H54 (cell line): Measurements from ENCODE around the gene CES5A.
"Not testable (repeated sequence)": the region's sequence is repeated elsewhere in the genome, so short reads cannot be mapped to it uniquely, and the experiment has no call there.

ENCODE experiments used
- DNase-seq: peaks from one replicate; pipeline ENCODE4 v3.0.0; 2011; ENCODE audit warnings: low spot score, mixed read lengths; ENCODE audit not compliant: insufficient read length
- FAIRE-seq: peaks from 3 replicates; lab custom pipeline; 2011; peaks lifted over from hg19 to GRCh38; lab: Jason Lieb, UNC
- POLR2A ChIP-seq: IDR thresholded peaks from 2 replicates; pipeline ENCODE4 v1.6.1; 2011; ENCODE audit warnings: low read depth, mild to moderate bottlenecking, low read length

CES5A gene

DNA sequence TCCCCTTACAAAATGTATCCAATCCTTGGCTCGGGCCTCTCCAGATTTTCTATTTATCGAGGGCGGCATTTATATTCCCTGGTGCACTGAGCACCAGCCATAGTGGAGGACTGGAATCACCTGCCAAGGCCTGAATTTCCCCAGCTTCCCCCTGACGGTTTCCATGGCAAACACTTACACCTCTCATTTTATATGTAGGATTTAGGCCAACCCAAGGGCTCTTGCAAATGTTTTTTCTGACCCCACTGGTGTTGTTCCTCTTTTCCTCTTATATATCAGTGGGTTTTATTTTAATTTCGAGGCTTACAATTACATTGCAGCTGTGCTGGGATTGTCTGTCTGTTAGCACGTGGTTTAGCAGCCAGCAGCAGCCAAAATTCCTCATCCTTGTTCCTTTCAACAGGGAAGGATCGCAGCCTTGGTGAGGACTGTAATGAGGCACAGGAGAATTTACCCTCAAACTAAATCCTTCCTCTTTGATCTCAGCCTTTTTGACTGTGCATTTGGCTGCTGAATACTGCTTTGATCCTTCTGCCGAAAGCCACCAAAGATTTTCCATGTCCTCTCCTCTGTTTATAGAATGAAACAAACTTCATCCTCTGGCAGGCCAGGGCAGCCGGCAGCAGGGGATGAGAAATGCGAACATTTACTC, 26.5 kb upstream of the CES5A start:
- no peak for FAIRE-seq
- no peak for DNase-seq
- no peak for TF ChIP-seq POLR2A

DNA sequence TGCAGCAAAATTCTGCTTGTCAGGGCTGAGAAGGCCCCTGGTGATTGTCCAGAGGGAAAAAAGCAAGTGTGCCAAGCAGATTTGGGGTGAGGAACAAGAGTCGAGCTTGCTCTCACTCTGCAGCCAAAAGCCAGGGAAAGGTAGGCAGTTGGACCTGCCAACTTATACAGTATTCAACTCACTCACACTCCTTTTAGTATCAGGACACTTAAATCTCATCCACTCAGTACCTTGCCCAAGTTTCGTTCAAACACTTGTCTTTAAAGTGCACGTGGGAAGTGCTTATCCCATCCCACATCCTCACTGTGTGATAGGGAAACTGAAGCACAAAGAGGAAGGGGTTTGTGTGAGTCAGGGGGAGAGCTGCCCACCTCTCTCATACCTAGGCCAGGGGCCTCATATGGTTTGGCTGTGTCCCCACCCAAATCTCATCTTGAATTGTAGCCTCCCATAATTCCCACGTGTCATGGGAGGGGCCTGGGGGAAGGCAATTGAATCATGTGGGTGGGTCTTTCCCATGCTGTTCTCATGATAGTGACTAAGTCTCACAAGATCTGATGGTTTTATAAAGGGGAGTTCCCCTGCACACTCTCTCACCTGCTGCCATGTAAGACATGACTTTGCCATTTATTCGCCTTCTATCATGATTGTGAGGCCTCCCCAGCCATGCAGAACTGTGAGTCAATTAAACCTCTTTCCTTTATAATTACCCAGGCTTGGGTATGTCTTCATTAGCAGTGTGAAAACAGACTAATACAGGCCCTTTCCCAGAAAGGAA, 25.6 kb upstream of the CES5A start:
- FAIRE-seq (no peak), DNase-seq (no peak)

DNA sequence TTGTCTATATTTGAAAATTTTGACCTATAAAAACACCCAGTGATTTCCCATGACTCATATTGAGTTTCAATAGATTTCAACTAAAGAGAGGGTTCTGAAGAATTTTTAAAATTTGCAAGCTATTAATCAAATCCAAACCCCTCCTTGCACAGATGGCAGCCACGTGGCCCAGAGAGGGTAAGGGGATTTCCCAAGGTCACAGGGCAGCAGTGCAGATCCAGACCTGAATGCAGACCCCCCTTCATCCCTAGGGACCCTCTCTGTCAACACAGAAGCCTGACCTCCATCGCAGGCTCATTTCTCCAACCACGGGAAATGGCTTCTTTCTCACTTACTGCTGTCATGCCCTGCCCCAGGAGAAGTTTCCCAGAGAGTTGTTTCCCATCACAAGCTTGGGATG, 24.7 kb upstream of the CES5A start:
- DNase-seq: no peak
- no peak for FAIRE-seq
- no peak for TF ChIP-seq POLR2A

More for the DNA sequence above, 25.6 kb upstream of the CES5A start:
- no peak for TF ChIP-seq POLR2A

DNA sequence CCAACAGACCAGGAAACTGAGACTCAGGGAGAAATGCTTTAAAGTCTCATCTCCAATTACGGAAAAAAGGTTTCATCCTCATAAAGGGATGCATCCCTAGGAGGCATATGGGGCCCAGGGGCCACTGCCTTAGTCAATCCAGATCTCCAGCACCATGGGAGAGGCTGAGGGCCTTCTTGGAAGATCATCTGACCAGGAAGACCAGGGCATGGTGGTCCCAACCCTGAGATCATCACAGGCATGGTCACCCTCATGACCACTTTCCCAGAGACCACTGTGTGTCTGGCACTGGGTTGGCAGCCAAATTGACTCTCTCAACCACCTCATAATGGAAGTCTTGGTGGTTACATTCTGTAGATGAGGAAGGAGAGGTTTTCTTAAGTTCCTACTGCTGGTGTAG, 23.4 kb upstream of the CES5A start:
- no peak for FAIRE-seq

DNA sequence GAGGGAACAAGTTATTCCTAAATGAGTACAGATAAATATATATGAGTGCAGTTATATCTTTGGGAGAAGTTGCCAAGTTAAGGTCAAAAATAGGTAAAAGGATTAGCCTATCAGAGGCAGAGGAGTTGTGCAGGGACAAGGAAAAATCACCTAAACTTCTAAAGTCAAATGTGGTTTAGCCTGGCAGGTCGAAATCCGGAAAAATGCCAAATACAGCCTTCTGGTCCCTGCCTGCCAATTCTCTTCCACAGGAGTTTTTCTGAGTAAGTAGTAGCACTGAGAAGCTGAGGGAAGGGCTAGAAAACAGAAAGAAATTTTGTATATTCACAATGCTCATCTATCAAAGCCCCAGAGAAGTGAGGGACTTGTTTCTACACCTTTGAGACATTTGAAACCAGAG, 17.6 kb upstream of the CES5A start:
- DNase-seq: no peak
- TF ChIP-seq POLR2A: no peak
- FAIRE-seq: no peak

More for the DNA sequence above, 23.4 kb upstream of the CES5A start:
- no peak for DNase-seq
- no peak for TF ChIP-seq POLR2A

DNA sequence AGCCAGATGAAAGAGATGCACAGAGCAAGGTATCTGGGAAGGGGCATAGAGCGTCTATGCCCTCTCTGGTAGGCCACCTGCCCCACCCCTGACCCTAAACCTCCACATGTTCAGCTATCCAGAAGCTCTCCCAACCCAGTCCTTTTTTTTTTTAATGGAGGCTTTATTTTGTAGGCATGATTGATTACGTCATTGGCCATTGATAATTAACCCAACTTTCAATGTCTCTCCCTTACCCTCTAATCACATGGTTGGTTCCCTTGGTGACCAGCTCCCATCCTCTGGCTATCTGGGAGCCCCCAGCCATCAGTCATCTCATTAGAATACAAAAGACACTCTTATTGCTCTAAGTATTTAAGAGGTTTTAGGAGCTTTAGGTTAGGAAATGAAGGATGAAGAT, 14.3 kb upstream of the CES5A start:
- FAIRE-seq (no peak), DNase-seq (no peak)
- TF ChIP-seq POLR2A: no peak

- TF ChIP-seq POLR2A: no peak
- no peak for DNase-seq
- no peak for FAIRE-seq
These were observed 13.4 kb upstream of the CES5A start for GRCh38 chr16:55888546-55888945.

DNA sequence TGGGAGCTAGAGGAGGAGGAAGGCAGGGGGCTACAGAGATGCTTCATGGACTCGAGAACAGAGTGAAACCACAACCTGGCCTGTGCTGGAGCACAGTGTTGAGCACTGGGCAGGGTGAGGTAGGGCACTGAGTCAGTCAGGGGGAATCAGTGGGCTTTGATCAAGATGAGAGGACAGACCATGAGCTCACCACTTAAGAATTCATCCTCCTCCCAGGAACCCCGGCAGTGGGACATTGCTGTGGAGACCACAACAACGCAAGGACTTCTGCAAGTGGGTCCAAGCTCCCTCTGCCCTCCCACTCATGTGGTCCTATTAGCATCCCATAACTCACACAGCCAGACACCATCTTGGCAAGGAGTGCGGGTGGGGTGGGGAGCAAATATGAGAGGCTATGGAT, 1.7 kb upstream of the CES5A start:
- no peak for DNase-seq
- FAIRE-seq: no peak
- TF ChIP-seq POLR2A: no peak

DNA sequence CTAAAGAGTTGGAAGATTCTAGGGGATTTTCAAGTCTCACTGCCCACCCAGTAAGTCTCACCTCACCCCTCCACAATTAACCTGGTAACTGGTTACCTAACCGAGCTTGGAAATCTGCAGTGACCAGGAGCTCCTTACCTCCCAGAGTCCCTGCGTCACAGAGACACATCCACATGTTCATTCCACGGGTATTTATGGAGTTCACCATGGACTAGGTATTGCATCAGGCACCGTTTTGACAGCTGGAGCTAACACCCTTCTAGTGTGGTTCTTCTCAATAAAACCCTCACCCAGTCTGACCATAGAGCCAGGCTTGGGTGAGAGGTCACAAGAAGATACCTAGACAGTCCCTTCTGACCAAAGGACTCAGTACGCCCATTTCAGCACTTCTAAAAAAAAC, 2.1 kb downstream of the CES5A start:
- no peak for TF ChIP-seq POLR2A
- FAIRE-seq: no peak
- DNase-seq: no peak

GRCh38 chr16:55872130-55872529, 3.0 kb downstream of the CES5A start:
- DNase-seq (no peak), FAIRE-seq (no peak)
- TF ChIP-seq POLR2A: no peak

DNA sequence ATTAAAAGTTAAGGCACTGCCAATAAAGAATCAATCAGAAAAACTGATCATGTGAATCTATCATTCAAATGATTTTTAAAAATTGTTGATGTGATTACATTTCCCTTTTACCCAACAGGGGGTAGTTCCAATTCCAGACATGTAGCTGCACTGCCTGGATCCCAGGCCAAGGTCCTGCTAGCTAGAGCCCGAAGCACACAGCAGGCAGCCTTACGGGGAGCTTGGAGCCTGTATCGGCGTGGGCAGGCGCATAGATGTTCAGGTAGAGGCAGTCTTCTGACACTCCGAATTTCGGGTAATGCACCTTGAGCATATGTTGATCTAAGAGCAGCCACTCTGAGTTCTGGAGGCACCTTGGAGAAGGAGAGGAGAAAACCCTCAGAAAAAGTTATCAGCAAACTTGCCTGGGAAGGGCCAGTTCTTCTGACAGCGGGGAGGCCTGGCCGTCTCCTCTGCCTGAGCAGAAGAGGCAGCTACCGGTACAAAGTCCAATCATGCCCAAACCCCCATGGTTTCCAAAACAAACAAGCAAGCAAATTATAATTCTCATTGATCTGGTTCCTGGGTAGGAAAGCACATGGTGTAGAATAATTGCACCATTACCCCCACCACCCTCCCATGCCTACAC, 3.6 kb downstream of the CES5A start:
- TF ChIP-seq POLR2A: no peak
- FAIRE-seq: no peak
- no peak for DNase-seq

DNA sequence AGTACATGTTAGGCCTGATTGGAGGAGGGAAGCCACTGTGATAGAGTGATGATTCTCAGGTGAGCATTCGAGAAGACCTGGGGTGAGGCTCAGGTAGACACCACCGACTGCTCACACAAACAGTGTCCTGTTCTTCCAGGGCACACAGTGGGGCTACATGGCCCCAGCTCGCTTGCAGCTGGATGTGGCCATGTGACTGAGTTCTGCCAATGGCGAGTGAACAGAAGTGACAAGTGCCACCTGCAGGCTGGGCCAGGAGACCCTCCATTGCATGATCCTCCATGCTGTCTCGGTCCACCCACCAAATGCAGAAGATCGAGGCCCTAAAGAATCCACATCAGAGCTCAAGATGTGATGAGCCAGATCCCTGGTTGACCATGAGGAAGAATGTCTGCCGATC, 6.2 kb downstream of the CES5A start:
- DNase-seq: no peak
- FAIRE-seq: no peak
- TF ChIP-seq POLR2A: no peak

- no peak for DNase-seq
- no peak for FAIRE-seq
- no peak for TF ChIP-seq POLR2A
These were observed 7.0 kb downstream of the CES5A start for GRCh38 chr16:55868137-55868536.

- no peak for FAIRE-seq
- DNase-seq: no peak
- no peak for TF ChIP-seq POLR2A
These were observed 13.9 kb downstream of the CES5A start for GRCh38 chr16:55861288-55861687.

DNA sequence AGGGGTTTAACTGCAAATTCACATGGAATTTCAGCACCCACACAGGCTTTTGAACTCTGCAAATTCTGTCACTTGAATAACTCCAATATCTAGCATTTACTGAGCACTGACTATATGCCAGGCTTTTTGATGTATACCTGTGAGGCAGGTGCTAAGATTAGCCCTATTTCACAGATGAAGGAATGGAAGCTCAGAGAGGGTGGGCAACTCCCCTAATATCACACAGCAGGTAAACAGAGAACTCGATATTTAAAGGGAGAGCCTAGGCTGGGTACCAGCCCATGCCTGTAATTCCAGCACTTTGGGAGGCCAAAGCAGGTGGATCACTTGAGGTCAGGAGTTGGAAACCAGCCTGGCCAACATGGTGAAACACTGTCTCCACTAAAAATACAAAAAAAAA, 17.5 kb downstream of the CES5A start:
- not testable (repeated sequence) for DNase-seq, FAIRE-seq
